Esophagus squamous epithelium (tissue), 5 donors: ENCODE data around the gene CRACDL. TPM values are rescaled to one million over a fixed set of nuclear protein-coding genes. Genes with fewer than 3 reads are reported as not detected.

Experiments used
- DNase-seq: peaks from one replicate; lab custom pipeline; 2025; lab: John Stamatoyannopoulos, UW
- H3K27ac ChIP-seq, 4 donors: fragments of 200-600 bp; sonication (generic); one replicate each; pipeline ENCODE4 v1.5.1; 2016 to 2019; ENCODE audit warnings: mild to moderate bottlenecking in 1 of 4
- H3K27me3 ChIP-seq, 4 donors: fragments of 200-600 bp; sonication (generic); 1 replicate in 3 of 4; 2 replicates in 1 of 4; pipeline versions ENCODE4 v1.5.1 to v1.6.0; 2017 to 2021; ENCODE audit warnings: antibody characterized with exemption in 1 of 4
- H3K36me3 ChIP-seq, 3 donors: fragments of 200-600 bp; sonication (generic); one replicate each; pipeline ENCODE4 v1.5.1; 2016 to 2019
- H3K4me1 ChIP-seq, 3 donors: fragments of 200-600 bp; sonication (generic); one replicate each; pipeline ENCODE4 v1.5.1; 2017 to 2019
- H3K4me3 ChIP-seq, 4 donors: fragments of 200-600 bp; sonication (generic); 1 replicate in 3 of 4; 2 replicates in 1 of 4; pipeline ENCODE4 v1.5.1; 2016 to 2019; ENCODE audit warnings: mild to moderate bottlenecking in 2 of 4, moderate library complexity in 1 of 4
- H3K9me3 ChIP-seq, 3 donors: fragments of 200-600 bp; sonication (generic); one replicate each; pipeline ENCODE4 v1.5.1; 2016 to 2019
- CTCF ChIP-seq, 6 experiments: fragments of 450-650 bp in 4 of 6; fragments of 200-600 bp in 2 of 6; sonication (generic) in 2 of 6; IDR thresholded peaks; one replicate each; pipeline ENCODE4 v1.5.1; 2016 to 2019; ENCODE audit warnings: antibody characterized with exemption in 6 of 6, mild to moderate bottlenecking in 4 of 6, moderate library complexity in 4 of 6
- POLR2A ChIP-seq, 4 donors: fragments of 450-650 bp; IDR thresholded peaks; one replicate each; pipeline ENCODE4 v1.6.1; 2017; ENCODE audit warnings: antibody characterized with exemption in 4 of 4, mild to moderate bottlenecking in 4 of 4, moderate library complexity in 3 of 4
- WGBS, 2 donors: methylation state at CpG; one replicate each; pipeline ENCODE4 v1.1.5; 2018; 5-methylcytosine and 5-hydroxymethylcytosine counted together
- intact Hi-C: fragments of 100-400 bp; cut with DNase I; formaldehyde crosslinking; loops from one replicate; pipeline ENCODE4 v1.15.0; 2022
- total RNA-seq, 4 donors: library from RNA; depleted of rRNA; stranded (reverse); fragments of >200 nt; gene quantifications; one replicate each; pipeline ENCODE4 v1.1.0, GENCODE V29; 2016
- donor health status: DM: yes; HTN: yes; CAD: no.

The CRACDL gene
- total RNA-seq, 4 donors from 2014 or later = 6.5 to 33.6 (median 9.7) TPM

GRCh38 chr2:98932778-98933343 lies 3.2 kb downstream of the CRACDL start:
- intact Hi-C loops = no loop called here
- Histone ChIP-seq H3K9me3 (no peaks in the 10 kb centered on the region), H3K4me1 (peaks cover 14 to 34% (median 17%) of the 10 kb centered on the region in 3 donors), H3K27ac (no peak overlapping the region), H3K4me3 (no peak overlapping the region), H3K36me3 (no peaks in the 10 kb centered on the region), H3K27me3 (peaks cover 0 to 44% (median 0%) of the 10 kb centered on the region in 4 donors)
- no peak for DNase-seq
- no peak for TF ChIP-seq POLR2A (IDR thresholded peaks at IDR 0.05)
- TF ChIP-seq CTCF (IDR thresholded peaks at IDR 0.05) = no peak
- whole genome bisulfite sequencing, 2 donors = 83 to 91% methylated on average over 7 to 8 of the region's 10 CpGs

- TF ChIP-seq CTCF (IDR thresholded peaks at IDR 0.05) = no peak
- TF ChIP-seq POLR2A (IDR thresholded peaks at IDR 0.05) = no peak
- H3K27me3 ChIP-seq = peaks cover 0 to 37% (median 0%) of the 10 kb centered on the region in 4 donors
- H3K27ac ChIP-seq = no peak overlapping the region
- H3K4me3 ChIP-seq = no peak overlapping the region
- intact Hi-C loops = no loop called here
- H3K36me3 ChIP-seq = no peaks in the 10 kb centered on the region
- no peak for DNase-seq
- no peaks in the 10 kb centered on the region for H3K9me3 ChIP-seq
- peaks cover 13 to 29% (median 16%) of the 10 kb centered on the region in 3 donors for H3K4me1 ChIP-seq
- 83 to 90% methylated on average over 6 to 8 of the region's 8 CpGs for WGBS, 2 donors
Observed at GRCh38 chr2:98932164-98932563, 3.9 kb downstream of the CRACDL start.

- H3K9me3 ChIP-seq = no peaks in the 10 kb centered on the region
- DNase-seq = no peak
- intact Hi-C loops = no loop called here
- no peak overlapping the region for H3K27ac ChIP-seq
- peaks cover 0 to 31% (median 0%) of the 10 kb centered on the region in 4 donors for H3K27me3 ChIP-seq
- WGBS, 2 donors = 72 to 73% methylated on average over 3 of the region's 3 CpGs
- peaks cover 8 to 29% (median 11%) of the 10 kb centered on the region in 3 donors for H3K4me1 ChIP-seq
- no peak overlapping the region for H3K4me3 ChIP-seq
- H3K36me3 ChIP-seq = no peaks in the 10 kb centered on the region
- TF ChIP-seq CTCF (IDR thresholded peaks at IDR 0.05) = no peak
- no peak for TF ChIP-seq POLR2A (IDR thresholded peaks at IDR 0.05)
Observed at GRCh38 chr2:98931596-98931995, 4.4 kb downstream of the CRACDL start.

GRCh38 chr2:98929920-98930319 lies 6.1 kb downstream of the CRACDL start:
- H3K36me3 ChIP-seq = no peaks in the 10 kb centered on the region
- H3K27me3 ChIP-seq = peaks cover 0 to 15% (median 0%) of the 10 kb centered on the region in 4 donors
- intact Hi-C loops = no loop called here
- DNase-seq = no peak
- peaks cover 0 to 24% (median 2%) of the 10 kb centered on the region in 3 donors for H3K4me1 ChIP-seq
- 90% methylated on average over 15 of the region's 15 CpGs for WGBS, 2 donors
- H3K9me3 ChIP-seq = no peaks in the 10 kb centered on the region
- TF ChIP-seq POLR2A (IDR thresholded peaks at IDR 0.05) = no peak
- TF ChIP-seq CTCF (IDR thresholded peaks at IDR 0.05) = no peak
- no peak overlapping the region for H3K4me3 ChIP-seq
- no peak overlapping the region for H3K27ac ChIP-seq

GRCh38 chr2:98928242-98928641 lies 7.8 kb downstream of the CRACDL start:
- TF ChIP-seq POLR2A (IDR thresholded peaks at IDR 0.05) = no peak
- no peak for TF ChIP-seq CTCF (IDR thresholded peaks at IDR 0.05)
- H3K9me3 ChIP-seq = no peaks in the 10 kb centered on the region
- H3K4me1 ChIP-seq = peaks cover 0 to 17% (median 0%) of the 10 kb centered on the region in 3 donors
- no peak overlapping the region for H3K27ac ChIP-seq
- intact Hi-C loops = no loop called here
- H3K27me3 ChIP-seq = peaks cover 0 to under 1% (median 0%) of the 10 kb centered on the region in 4 donors
- no peak overlapping the region for H3K4me3 ChIP-seq
- H3K36me3 ChIP-seq = no peaks in the 10 kb centered on the region
- DNase-seq = no peak
- 94% methylated on average over 7 to 10 of the region's 10 CpGs for WGBS, 2 donors
